ENCODE results near the gene BMPR2. TPM values are rescaled to one million over a fixed set of nuclear protein-coding genes. Genes with fewer than 3 reads are reported as not detected.
A peak's percentile ranks its signal among the peaks of the same experiment; 100 is the strongest.
"Not testable (repeated sequence)": the region's sequence is repeated elsewhere in the genome, so short reads cannot be mapped to it uniquely, and the experiment has no call there.

Gene BMPR2
- total RNA-seq, 2 experiments from 2014 or later = 12.8 to 14.6 TPM

DNA sequence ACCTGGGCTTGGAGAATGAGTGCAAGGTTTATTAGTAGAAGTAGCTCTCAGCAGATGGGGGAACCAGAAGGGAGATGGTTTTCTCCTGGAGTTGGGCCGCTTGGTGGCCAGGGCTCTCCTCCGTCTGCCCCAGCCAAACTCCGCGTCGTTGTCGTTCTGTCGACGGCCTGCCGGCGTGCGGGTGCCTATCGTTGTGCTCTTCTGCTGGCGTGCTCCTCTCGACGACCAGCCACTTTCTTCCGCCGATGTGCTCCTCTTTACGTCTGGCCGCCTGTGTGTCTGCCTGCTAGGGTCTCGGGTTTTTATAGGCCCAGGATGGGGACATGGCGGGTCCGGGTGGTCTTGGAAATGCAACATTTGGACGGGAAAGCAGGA, 119.1 kb downstream of the BMPR2 start:
- ATAC-seq (ENCODE audit: low read depth) (no peak), DNase-seq (no peak)
- Mint-ChIP-seq H3K27me3 (no peaks in the 10 kb centered on the region), H3K4me3 (no peak overlapping the region), H3K36me3 (no peaks in the 10 kb centered on the region), H3K4me1 (no peaks in the 10 kb centered on the region), H3K9me3 (no peaks in the 10 kb centered on the region), H3K27ac (no peak overlapping the region)
- POLR2A ChIA-PET = no interaction called here

DNA sequence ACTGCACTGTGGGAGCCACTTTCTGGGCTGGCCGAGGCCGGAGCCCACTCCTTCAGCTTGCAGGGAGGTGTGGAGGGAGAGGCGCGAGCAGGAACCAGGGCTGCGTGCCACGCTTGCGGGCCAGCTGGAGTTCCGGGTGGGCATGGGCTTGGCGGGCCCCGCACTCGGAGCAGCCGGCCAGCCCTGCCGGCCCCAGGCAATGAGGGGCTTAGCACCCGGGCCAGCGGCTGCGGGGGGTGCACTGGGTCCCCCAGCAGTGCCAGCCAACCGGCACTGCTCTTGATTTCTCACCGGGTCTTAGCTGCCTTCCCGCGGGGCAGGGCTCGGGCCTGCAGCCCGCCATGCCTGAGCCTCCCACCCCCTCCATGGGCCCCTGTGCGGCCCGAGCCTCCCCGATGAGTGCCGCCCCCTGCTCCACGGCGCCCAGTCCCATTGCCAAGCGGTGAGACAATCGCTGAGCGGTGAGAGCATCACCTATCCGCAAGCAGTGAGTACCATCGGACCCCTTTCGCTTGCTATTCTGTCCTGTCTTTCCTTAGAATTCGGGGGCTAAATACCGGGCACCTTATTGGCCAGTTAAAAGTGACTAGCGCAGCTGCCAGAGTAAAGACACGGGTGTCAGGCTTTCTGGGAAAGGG, 120.8 kb downstream of the BMPR2 start:
- not testable (repeated sequence) for H3K4me3 Mint-ChIP-seq

DNA sequence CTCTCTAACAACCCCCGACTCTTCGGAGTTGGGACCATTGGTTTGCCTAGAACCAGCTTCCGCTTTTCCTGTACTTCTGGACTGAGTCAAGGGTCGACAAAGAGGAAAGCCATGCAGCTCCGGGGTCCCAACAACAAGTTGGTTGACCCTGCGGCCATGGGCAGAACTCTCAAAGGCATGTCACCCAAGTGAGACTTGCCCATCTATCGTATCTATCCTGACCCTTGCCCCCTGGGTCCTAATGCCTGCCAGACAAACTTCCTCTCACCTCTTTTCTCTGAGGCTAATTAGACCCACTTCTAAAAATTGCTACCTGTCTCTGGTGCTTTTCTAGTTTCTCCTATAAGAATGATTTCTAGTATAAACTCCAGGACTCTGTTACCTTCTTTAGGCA, 121.3 kb downstream of the BMPR2 start:
- ATAC-seq (ENCODE audit: low read depth); H3K9me3 Mint-ChIP-seq; H3K4me3 Mint-ChIP-seq; POLR2A ChIA-PET; DNase-seq; H3K36me3 Mint-ChIP-seq; H3K27me3 Mint-ChIP-seq; H3K4me1 Mint-ChIP-seq; H3K27ac Mint-ChIP-seq: not testable (repeated sequence)

More for the DNA sequence above, 120.8 kb downstream of the BMPR2 start:
- H3K4me1 Mint-ChIP-seq; ATAC-seq (ENCODE audit: low read depth); H3K27me3 Mint-ChIP-seq; DNase-seq; H3K9me3 Mint-ChIP-seq; H3K27ac Mint-ChIP-seq; H3K36me3 Mint-ChIP-seq; POLR2A ChIA-PET: not testable (repeated sequence)

DNA sequence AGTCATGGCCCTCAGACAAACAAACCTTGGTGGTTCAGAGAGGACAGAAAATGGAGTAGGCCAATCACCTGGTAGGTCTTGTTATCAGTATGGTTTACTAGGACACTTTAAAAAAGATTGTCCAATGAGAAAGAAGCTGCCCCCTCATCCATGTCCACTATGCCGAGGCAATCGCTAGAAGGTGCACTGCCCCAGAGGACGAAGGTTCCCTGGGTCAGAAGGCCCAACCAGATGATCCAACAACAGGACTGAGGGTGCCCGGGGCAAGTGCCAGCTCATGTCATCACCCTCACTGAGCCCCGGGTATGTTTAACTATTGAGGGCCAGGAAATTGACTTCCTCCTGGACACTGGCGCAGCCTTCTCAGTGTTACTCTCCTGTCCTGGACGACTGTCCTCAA, 123.7 kb downstream of the BMPR2 start:
- H3K9me3 Mint-ChIP-seq; H3K27ac Mint-ChIP-seq; DNase-seq; H3K36me3 Mint-ChIP-seq; H3K27me3 Mint-ChIP-seq; H3K4me3 Mint-ChIP-seq; POLR2A ChIA-PET; ATAC-seq (ENCODE audit: low read depth); H3K4me1 Mint-ChIP-seq: not testable (repeated sequence)

DNA sequence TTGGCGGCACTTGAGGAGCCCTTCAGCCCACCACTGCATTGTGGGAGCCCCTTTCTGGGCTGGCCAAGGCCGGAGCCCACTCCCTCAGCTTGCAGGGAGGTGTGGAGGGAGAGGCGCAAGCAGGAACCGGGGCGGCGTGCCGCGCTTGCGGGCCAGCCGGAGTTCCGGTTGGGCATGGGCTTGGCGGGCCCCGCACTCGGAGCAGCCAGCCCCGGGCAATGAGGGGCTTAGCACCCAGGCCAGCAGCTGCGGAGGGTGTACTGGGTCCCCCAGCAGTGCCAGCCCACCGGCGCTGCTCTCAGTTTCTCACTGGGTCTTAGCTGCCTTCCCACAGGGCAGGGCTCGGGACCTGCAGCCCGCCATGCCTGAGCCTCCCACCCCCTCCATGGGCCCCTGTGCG, 127.1 kb downstream of the BMPR2 start:
- H3K27me3 Mint-ChIP-seq; H3K27ac Mint-ChIP-seq; ATAC-seq (ENCODE audit: low read depth); H3K4me3 Mint-ChIP-seq; H3K36me3 Mint-ChIP-seq; POLR2A ChIA-PET; H3K4me1 Mint-ChIP-seq; DNase-seq; H3K9me3 Mint-ChIP-seq: not testable (repeated sequence)

DNA sequence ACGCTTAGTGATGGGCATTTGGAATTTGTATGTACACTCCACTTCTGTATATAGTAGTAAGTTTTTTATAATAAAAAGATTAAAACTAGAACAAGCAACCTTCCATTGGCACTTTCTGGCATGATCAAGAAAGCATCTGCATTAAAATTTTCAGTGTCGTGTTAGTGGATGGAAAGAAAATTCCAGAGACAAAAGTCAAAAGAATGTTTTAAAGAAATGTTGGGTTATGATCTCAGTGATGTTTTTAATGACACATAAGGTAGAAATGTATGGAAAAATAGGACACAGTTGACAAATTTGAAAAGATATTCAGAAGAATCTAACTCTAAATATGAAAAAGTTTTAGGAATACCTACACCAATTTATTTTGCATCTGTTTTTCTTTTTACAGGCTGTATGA, 132.6 kb downstream of the BMPR2 start:
- Mint-ChIP-seq H3K36me3 (peaks cover 3% of the 10 kb centered on the region), H3K4me1 (peaks cover 3% of the 10 kb centered on the region), H3K27me3 (peaks cover 2% of the 10 kb centered on the region), H3K4me3 (no peak overlapping the region), H3K27ac (no peak overlapping the region), H3K9me3 (no peaks in the 10 kb centered on the region)
- ATAC-seq (ENCODE audit: low read depth) (no peak), DNase-seq (no peak)
- POLR2A ChIA-PET = no interaction called here

DNA sequence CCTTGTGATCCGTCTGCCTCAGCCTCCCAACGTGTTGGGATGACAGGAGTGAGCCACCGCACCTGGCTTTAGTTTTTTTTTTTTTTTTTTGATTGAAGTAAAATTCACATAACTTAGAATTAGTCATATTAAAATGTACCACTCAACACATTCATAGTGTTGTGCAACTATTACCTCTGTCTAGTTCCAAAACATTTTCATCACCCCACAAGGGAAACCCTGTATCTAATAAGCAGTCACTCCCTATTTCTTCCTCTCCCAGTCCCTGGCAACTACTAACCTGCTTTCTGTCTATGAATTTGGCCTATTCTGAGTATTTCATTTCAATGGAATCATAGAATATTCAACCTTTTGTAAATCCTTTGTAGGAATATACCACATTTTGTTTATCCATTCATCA, 134.8 kb downstream of the BMPR2 start:
- peaks cover 2% of the 10 kb centered on the region for H3K27me3 Mint-ChIP-seq
- H3K4me1 Mint-ChIP-seq = no peaks in the 10 kb centered on the region
- H3K9me3 Mint-ChIP-seq = no peaks in the 10 kb centered on the region
- no peak overlapping the region for H3K27ac Mint-ChIP-seq
- no peak for ATAC-seq (ENCODE audit: low read depth)
- no peak overlapping the region for H3K4me3 Mint-ChIP-seq
- no peak for DNase-seq
- H3K36me3 Mint-ChIP-seq = no peaks in the 10 kb centered on the region
- POLR2A ChIA-PET = no interaction called here

DNA sequence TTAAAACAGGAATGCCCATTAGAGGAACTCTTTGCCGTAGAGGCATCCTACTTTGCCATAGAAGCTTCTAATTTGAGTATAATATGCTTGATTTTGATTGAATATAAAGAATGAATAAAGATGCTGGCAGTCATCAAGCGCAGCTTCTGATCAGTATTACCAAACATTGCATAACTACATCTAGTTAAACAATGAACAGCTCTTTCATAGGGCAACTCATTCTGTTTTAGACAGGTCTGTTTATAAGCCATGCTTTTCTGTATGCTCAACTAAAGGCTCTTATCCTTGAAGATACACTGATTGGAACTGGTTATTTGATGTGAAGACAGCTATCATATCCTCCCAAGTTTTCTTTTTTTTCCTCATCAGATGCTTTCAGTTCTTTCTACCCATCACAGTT, 136.0 kb downstream of the BMPR2 start:
- ATAC-seq (ENCODE audit: low read depth) = no peak
- no peak for DNase-seq

DNA sequence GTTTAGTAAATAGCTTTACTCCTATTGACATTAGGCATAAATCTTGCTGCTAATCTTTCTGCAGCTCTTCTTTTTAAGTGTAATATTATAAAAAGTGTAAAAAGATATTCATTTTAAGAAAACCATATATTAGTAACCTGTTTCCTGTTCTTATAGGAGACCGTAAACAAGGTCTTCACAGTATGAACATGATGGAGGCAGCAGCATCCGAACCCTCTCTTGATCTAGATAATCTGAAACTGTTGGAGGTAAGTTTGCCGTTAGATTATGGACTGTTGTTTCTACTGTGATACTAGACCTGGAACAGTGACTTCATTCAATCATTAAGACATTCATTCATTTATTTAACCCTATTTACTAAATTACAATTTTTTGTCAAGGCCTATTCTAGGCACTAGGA, 138.6 kb downstream of the BMPR2 start:
- H3K27ac Mint-ChIP-seq = no peak overlapping the region
- no peaks in the 10 kb centered on the region for H3K9me3 Mint-ChIP-seq
- POLR2A ChIA-PET = no interaction called here
- H3K4me1 Mint-ChIP-seq = no peaks in the 10 kb centered on the region
- ATAC-seq (ENCODE audit: low read depth) (no peak), DNase-seq (no peak)
- no peak overlapping the region for H3K4me3 Mint-ChIP-seq
- H3K36me3 Mint-ChIP-seq = peaks cover under 1% of the 10 kb centered on the region
- H3K27me3 Mint-ChIP-seq = peaks cover 2% of the 10 kb centered on the region

More for the DNA sequence above, 136.0 kb downstream of the BMPR2 start:
- Mint-ChIP-seq H3K27ac (no peak overlapping the region), H3K9me3 (no peaks in the 10 kb centered on the region), H3K4me3 (no peak overlapping the region), H3K4me1 (no peaks in the 10 kb centered on the region), H3K27me3 (peaks cover 2% of the 10 kb centered on the region), H3K36me3 (no peaks in the 10 kb centered on the region)
- POLR2A ChIA-PET = no interaction called here

DNA sequence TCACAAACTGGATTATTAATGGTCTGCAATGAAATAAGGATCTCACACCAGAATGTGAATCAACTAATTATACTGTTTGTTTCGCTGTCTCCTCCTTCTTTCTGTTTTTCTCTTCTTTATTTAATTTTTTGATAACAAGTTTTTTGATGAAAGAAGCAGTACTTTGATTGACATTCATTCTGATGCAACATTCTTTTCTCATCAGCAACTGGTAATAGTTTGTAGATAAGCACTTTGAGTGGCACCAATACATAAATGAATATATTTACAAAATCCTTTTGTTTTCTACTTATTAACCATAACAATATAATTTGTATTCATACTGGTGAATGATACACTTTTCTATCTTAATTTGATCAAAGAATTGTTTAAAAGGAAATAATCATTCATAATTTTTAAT, 143.3 kb downstream of the BMPR2 start:
- no peak for ATAC-seq (ENCODE audit: low read depth)
- Mint-ChIP-seq H3K9me3 (no peaks in the 10 kb centered on the region), H3K27me3 (no peaks in the 10 kb centered on the region), H3K27ac (no peak overlapping the region), H3K4me1 (no peaks in the 10 kb centered on the region), H3K4me3 (no peak overlapping the region), H3K36me3 (peaks cover 17% of the 10 kb centered on the region)
- POLR2A ChIA-PET = no interaction called here
- no peak for DNase-seq

DNA sequence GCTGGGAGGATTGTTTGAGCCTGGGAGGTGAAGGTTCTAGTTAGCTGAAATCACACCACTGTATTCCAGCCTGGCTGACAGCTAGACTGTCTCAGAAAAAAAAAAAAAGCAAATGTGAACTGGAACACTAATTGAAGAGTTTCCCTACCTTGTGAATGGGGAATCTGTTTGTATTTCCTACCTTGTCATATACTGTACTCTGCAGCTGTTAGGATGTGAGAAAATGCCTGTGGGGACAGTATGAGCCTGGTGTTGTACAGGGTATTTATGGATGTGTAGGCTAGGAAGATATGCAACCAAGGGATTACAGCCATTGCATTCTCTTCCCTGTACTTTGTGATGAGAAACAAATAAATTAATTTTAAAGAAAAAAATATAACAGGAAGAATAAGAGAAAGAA, 145.3 kb downstream of the BMPR2 start:
- POLR2A ChIA-PET = no interaction called here
- no peaks in the 10 kb centered on the region for H3K27me3 Mint-ChIP-seq
- ATAC-seq (ENCODE audit: low read depth) (no peak), DNase-seq (no peak)
- peaks cover 17% of the 10 kb centered on the region for H3K36me3 Mint-ChIP-seq
- no peak overlapping the region for H3K4me3 Mint-ChIP-seq
- H3K4me1 Mint-ChIP-seq = no peaks in the 10 kb centered on the region
- no peaks in the 10 kb centered on the region for H3K9me3 Mint-ChIP-seq
- H3K27ac Mint-ChIP-seq = no peak overlapping the region

DNA sequence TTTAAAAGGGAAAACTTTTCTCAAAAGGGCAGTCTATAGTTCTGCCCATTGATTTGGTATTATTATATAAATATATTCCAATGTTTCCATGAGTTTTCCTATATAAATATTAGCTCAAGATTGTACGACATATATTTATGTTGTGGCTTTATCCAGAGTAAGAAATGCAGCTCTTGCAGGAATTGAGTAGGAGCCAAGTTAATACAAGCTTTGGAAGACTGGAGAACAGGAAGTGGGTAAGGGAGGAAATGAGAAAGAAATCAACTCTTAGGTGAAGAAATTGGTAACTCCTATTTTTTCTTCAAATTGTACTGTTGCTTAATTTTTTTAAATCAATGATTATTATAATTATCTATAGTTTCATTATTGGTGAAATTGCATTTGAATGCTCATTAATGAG, 153.3 kb downstream of the BMPR2 start:
- Mint-ChIP-seq H3K27me3 (no peaks in the 10 kb centered on the region), H3K36me3 (peaks cover 4% of the 10 kb centered on the region), H3K27ac (no peak overlapping the region), H3K9me3 (no peaks in the 10 kb centered on the region), H3K4me3 (no peak overlapping the region), H3K4me1 (peaks cover 10% of the 10 kb centered on the region)
- no peak for DNase-seq
- ATAC-seq (ENCODE audit: low read depth) = no peak
- POLR2A ChIA-PET = interaction anchor here (0.6 kb wide), 1 partner anchor 22 kb away, joined by 4 read pairs; no protein-coding TSS in a partner anchor

DNA sequence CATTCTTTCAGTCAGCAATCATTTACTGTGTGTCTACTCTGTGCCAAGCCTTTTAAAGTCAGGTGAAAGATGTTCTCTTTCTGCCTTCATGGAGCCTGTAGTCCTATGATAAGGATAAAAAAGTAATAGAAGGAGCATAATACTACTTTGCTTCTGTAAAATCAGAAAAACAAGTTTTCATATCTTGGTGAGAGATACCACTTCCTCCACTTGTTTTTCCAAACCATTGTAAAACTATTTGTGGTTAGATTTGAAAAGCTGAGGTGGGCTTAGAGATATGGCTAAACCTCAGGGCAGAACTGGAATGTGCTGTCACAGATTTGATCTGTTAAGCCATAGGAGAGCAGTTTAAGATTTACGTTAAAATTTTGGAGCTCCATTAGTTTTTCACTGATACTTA, 153.9 kb downstream of the BMPR2 start:
- no peak overlapping the region for H3K4me3 Mint-ChIP-seq
- POLR2A ChIA-PET = no interaction called here
- peaks cover 4% of the 10 kb centered on the region for H3K36me3 Mint-ChIP-seq
- peak; percentile 36 for ATAC-seq (ENCODE audit: low read depth)
- H3K9me3 Mint-ChIP-seq = no peaks in the 10 kb centered on the region
- H3K4me1 Mint-ChIP-seq = peaks cover 10% of the 10 kb centered on the region
- H3K27ac Mint-ChIP-seq = no peak overlapping the region
- H3K27me3 Mint-ChIP-seq = no peaks in the 10 kb centered on the region
- no peak for DNase-seq

DNA sequence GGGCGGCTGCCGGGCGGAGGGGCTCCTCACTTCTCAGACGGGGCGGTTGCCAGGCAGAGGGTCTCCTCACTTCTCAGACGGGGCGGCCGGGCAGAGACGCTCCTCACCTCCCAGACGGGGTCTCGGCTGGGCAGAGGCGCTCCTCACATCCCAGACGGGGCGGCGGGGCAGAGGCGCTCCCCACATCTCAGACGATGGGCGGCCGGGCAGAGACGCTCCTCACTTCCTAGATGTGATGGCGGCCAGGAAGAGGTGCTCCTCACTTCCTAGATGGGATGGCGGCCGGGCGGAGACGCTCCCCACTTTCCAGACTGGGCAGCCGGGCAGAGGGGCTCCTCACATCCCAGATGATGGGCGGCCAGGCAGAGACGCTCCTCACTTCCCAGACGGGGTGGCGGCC, 159.2 kb downstream of the BMPR2 start:
- H3K4me1 Mint-ChIP-seq; DNase-seq; H3K27me3 Mint-ChIP-seq; H3K4me3 Mint-ChIP-seq; H3K27ac Mint-ChIP-seq; ATAC-seq (ENCODE audit: low read depth); H3K9me3 Mint-ChIP-seq; POLR2A ChIA-PET; H3K36me3 Mint-ChIP-seq: not testable (repeated sequence)

DNA sequence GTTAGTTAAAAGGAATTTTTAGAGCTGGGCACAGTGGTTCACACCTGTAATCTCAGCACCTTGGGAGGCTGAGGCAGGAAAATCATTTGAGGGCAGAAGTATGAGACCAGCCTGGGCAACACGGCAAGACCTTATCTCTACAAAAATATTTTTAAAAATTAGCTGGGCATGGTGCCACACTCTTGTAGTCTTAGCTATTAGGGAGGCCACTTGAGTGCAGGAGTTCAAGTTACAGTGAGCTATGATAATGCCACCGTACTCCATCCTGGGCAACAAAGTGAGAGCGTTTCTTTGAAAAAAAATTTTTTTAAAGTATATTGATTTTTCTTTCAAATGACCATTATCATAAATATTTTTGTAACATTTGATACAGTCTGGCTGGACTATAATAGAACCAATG, 165.0 kb downstream of the BMPR2 start:
- H3K27me3 Mint-ChIP-seq = no peaks in the 10 kb centered on the region
- no peak overlapping the region for H3K4me3 Mint-ChIP-seq
- DNase-seq (no peak), ATAC-seq (ENCODE audit: low read depth) (no peak)
- no peaks in the 10 kb centered on the region for H3K4me1 Mint-ChIP-seq
- H3K9me3 Mint-ChIP-seq = no peaks in the 10 kb centered on the region
- no peak overlapping the region for H3K27ac Mint-ChIP-seq
- POLR2A ChIA-PET = no interaction called here
- no peaks in the 10 kb centered on the region for H3K36me3 Mint-ChIP-seq
